ENCODE data around the gene CNIH4. TPM values are rescaled to one million over a fixed set of nuclear protein-coding genes. Genes with fewer than 3 reads are reported as not detected.
A peak's percentile ranks its signal among the peaks of the same experiment; 100 is the strongest.
"Not testable (repeated sequence)": the region's sequence is repeated elsewhere in the genome, so short reads cannot be mapped to it uniquely, and the experiment has no call there.

CNIH4 gene
- total RNA-seq, 1 donor from 2014 or later: 36.1 TPM

GRCh38 chr1:224338150-224338838, 18.4 kb upstream of the CNIH4 start:
- DNase-seq (ENCODE audit: extremely low spot score in 2 of 2): no peak
- H3K27me3 ChIP-seq: no peaks in the 10 kb centered on the region
- no peak overlapping the region for H3K27ac ChIP-seq
- peaks cover 6% of the 10 kb centered on the region for H3K4me1 ChIP-seq
- no peaks in the 10 kb centered on the region for H3K36me3 ChIP-seq
- H3K4me3 ChIP-seq: no peak overlapping the region
- H3K9me3 ChIP-seq: peaks cover 5% of the 10 kb centered on the region
- TF ChIP-seq POLR2AphosphoS5 (IDR thresholded peaks at IDR 0.05; ENCODE audit: insufficient read depth in 1 of 2, low read depth in 1 of 2) (no peak), CTCF (IDR thresholded peaks at IDR 0.05) (no peak), POLR2A (IDR thresholded peaks at IDR 0.05) (no peak)
- intact Hi-C loops (cut with DNase I): no loop called here

GRCh38 chr1:224339442-224340033, 17.1 kb upstream of the CNIH4 start:
- H3K4me3 ChIP-seq: no peak overlapping the region
- H3K4me1 ChIP-seq: peaks cover 6% of the 10 kb centered on the region
- no peaks in the 10 kb centered on the region for H3K36me3 ChIP-seq
- DNase-seq (ENCODE audit: extremely low spot score in 2 of 2): no peak
- no peak for TF ChIP-seq POLR2AphosphoS5 (IDR thresholded peaks at IDR 0.05; ENCODE audit: insufficient read depth in 1 of 2, low read depth in 1 of 2)
- no peak for TF ChIP-seq POLR2A (IDR thresholded peaks at IDR 0.05)
- no peak for TF ChIP-seq CTCF (IDR thresholded peaks at IDR 0.05)
- intact Hi-C loops (cut with DNase I): no loop called here
- H3K27ac ChIP-seq: no peak overlapping the region
- H3K9me3 ChIP-seq: peaks cover 18% of the 10 kb centered on the region
- H3K27me3 ChIP-seq: no peaks in the 10 kb centered on the region

- peak overlapping the region; percentile 38 to 46 for H3K4me3 ChIP-seq
- H3K4me1 ChIP-seq; H3K36me3 ChIP-seq; H3K27ac ChIP-seq; H3K27me3 ChIP-seq; DNase-seq (ENCODE audit: extremely low spot score in 2 of 2); intact Hi-C loops (cut with DNase I): not testable (repeated sequence)
- H3K9me3 ChIP-seq: peaks cover 18% of the 10 kb centered on the region
These were observed 16.0 kb upstream of the CNIH4 start for GRCh38 chr1:224340453-224341384.

GRCh38 chr1:224343679-224344078, 13.0 kb upstream of the CNIH4 start:
- no peaks in the 10 kb centered on the region for H3K36me3 ChIP-seq
- no peak for DNase-seq (ENCODE audit: extremely low spot score in 2 of 2)
- H3K4me3 ChIP-seq: no peak overlapping the region
- H3K27ac ChIP-seq: no peak overlapping the region
- peaks cover 18% of the 10 kb centered on the region for H3K9me3 ChIP-seq
- no peaks in the 10 kb centered on the region for H3K27me3 ChIP-seq
- intact Hi-C loops (cut with DNase I): no loop called here
- TF ChIP-seq POLR2AphosphoS5 (IDR thresholded peaks at IDR 0.05; ENCODE audit: insufficient read depth in 1 of 2, low read depth in 1 of 2) (no peak), POLR2A (IDR thresholded peaks at IDR 0.05) (no peak), CTCF (IDR thresholded peaks at IDR 0.05) (no peak)
- peaks cover 6% of the 10 kb centered on the region for H3K4me1 ChIP-seq

- TF ChIP-seq POLR2AphosphoS5 (IDR thresholded peaks at IDR 0.05; ENCODE audit: insufficient read depth in 1 of 2, low read depth in 1 of 2) (no peak), POLR2A (IDR thresholded peaks at IDR 0.05) (no peak), CTCF (IDR thresholded peaks at IDR 0.05) (no peak)
- no peak for DNase-seq (ENCODE audit: extremely low spot score in 2 of 2)
- H3K27ac ChIP-seq: no peak overlapping the region
- H3K4me1 ChIP-seq: no peaks in the 10 kb centered on the region
- no peaks in the 10 kb centered on the region for H3K36me3 ChIP-seq
- H3K9me3 ChIP-seq: peaks cover 15% of the 10 kb centered on the region
- intact Hi-C loops (cut with DNase I): no loop called here
- no peaks in the 10 kb centered on the region for H3K27me3 ChIP-seq
- H3K4me3 ChIP-seq: no peak overlapping the region
These were observed 8.5 kb upstream of the CNIH4 start for GRCh38 chr1:224348137-224348536.

- H3K36me3 ChIP-seq; H3K4me3 ChIP-seq; DNase-seq (ENCODE audit: extremely low spot score in 2 of 2); H3K9me3 ChIP-seq; H3K27ac ChIP-seq; H3K27me3 ChIP-seq; H3K4me1 ChIP-seq: not testable (repeated sequence)
- intact Hi-C loops (cut with DNase I): loop anchor here (10.0 kb wide), 1 partner anchor 235 kb away; the partner anchor contains the start of gene FBXO28
These were observed 7.0 kb upstream of the CNIH4 start for GRCh38 chr1:224349716-224350115.

- not testable (repeated sequence) for H3K36me3 ChIP-seq; DNase-seq (ENCODE audit: extremely low spot score in 2 of 2); H3K4me1 ChIP-seq; H3K27ac ChIP-seq; H3K27me3 ChIP-seq; H3K4me3 ChIP-seq; H3K9me3 ChIP-seq
- intact Hi-C loops (cut with DNase I): loop anchor here (10.0 kb wide), 1 partner anchor 238 kb away; the partner anchor contains the start of gene FBXO28
These were observed 4.1 kb upstream of the CNIH4 start for GRCh38 chr1:224352436-224353085.
